ENCODE data around the gene TMEM219. TPM values are rescaled to one million over a fixed set of nuclear protein-coding genes. Genes with fewer than 3 reads are reported as not detected.
"Not testable (repeated sequence)": the region's sequence is repeated elsewhere in the genome, so short reads cannot be mapped to it uniquely, and the experiment has no call there.

The TMEM219 gene
- total RNA-seq, 1 donor from 2014 or later: 49.8 TPM

GRCh38 chr16:30016555-30017276 is 54.8 kb downstream of the TMEM219 start:
- no peak for TF ChIP-seq CTCF (IDR thresholded peaks at IDR 0.05; ENCODE audit: insufficient read depth, low read length, severe bottlenecking)
- no peak for FAIRE-seq
- no peak for DNase-seq (ENCODE audit: low read depth)

GRCh38 chr16:30017277-30017656 is 55.4 kb downstream of the TMEM219 start:
- no peak for FAIRE-seq
- no peak for DNase-seq (ENCODE audit: low read depth)
- Histone ChIP-seq H3K4me3 (ENCODE audit: low read depth, low read length) (no peak overlapping the region), H3K36me3 (ENCODE audit: control insufficient read depth, insufficient read depth, low read length) (no peaks in the 10 kb centered on the region), H3K27me3 (ENCODE audit: control insufficient read depth, insufficient read depth, low read length) (no peaks in the 10 kb centered on the region)
- no peak for TF ChIP-seq CTCF (IDR thresholded peaks at IDR 0.05; ENCODE audit: insufficient read depth, low read length, severe bottlenecking)

More at GRCh38 chr16:30016555-30017276, 54.8 kb downstream of the TMEM219 start:
- no peaks in the 10 kb centered on the region for H3K27me3 ChIP-seq (ENCODE audit: control insufficient read depth, insufficient read depth, low read length)
- no peaks in the 10 kb centered on the region for H3K36me3 ChIP-seq (ENCODE audit: control insufficient read depth, insufficient read depth, low read length)
- no peak overlapping the region for H3K4me3 ChIP-seq (ENCODE audit: low read depth, low read length)

- not testable (repeated sequence) for H3K36me3 ChIP-seq (ENCODE audit: control insufficient read depth, insufficient read depth, low read length); H3K4me3 ChIP-seq (ENCODE audit: low read depth, low read length); H3K27me3 ChIP-seq (ENCODE audit: control insufficient read depth, insufficient read depth, low read length); DNase-seq (ENCODE audit: low read depth); FAIRE-seq
Observed at GRCh38 chr16:30017937-30018336, 56.1 kb downstream of the TMEM219 start.

DNA sequence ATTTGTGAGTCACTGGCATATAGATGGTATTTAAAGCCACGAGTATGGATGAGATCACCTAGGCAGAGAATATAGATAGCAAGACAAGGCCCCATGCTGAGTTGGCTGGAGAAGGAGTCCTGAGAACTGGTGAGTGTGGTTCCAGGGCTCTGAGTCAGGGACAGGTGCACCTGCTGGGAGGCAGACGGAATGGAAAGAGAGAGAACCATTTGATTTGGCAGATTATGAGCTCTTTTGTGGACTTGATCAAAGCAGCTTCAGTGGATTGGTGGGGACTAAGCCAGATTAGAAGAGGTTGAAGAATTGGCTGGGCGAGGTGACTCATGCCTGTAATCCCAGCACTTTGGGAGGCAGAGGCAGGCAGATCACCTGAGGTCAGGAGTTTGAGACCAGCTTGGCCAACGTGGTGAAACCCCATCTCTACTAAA is 56.9 kb downstream of the TMEM219 start:
- peak; percentile 48 for DNase-seq (ENCODE audit: low read depth)
- Histone ChIP-seq H3K27me3 (ENCODE audit: control insufficient read depth, insufficient read depth, low read length) (no peaks in the 10 kb centered on the region), H3K4me3 (ENCODE audit: low read depth, low read length) (no peak overlapping the region), H3K36me3 (ENCODE audit: control insufficient read depth, insufficient read depth, low read length) (no peaks in the 10 kb centered on the region)
- TF ChIP-seq CTCF (IDR thresholded peaks at IDR 0.05; ENCODE audit: insufficient read depth, low read length, severe bottlenecking): no peak
- FAIRE-seq: no peak

Other genes with a start within 250 kb of the TMEM219 start
- not detected in 2 replicates for gene C16orf54, start 216.1 kb upstream of the TMEM219 start, total RNA-seq
- not detected in 2 replicates for gene ZG16, start 183.8 kb upstream of the TMEM219 start, total RNA-seq
- 11.3 and 12.0 TPM in 2 replicates for gene KIF22, start 171.3 kb upstream of the TMEM219 start, total RNA-seq
- 125 and 168 TPM in 2 replicates for gene MAZ, start 155.6 kb upstream of the TMEM219 start, total RNA-seq
- gene PRRT2, start 149.9 kb upstream of the TMEM219 start, total RNA-seq: not detected in 2 replicates
- gene PAGR1, start 145.9 kb upstream of the TMEM219 start, total RNA-seq: 15.2 and 24.7 TPM in 2 replicates
- gene MVP, start 141.6 kb upstream of the TMEM219 start, total RNA-seq: 87.1 and 118 TPM in 2 replicates
- gene CDIPT, start 98.9 kb upstream of the TMEM219 start, total RNA-seq: 46.1 and 53.2 TPM in 2 replicates
- 1.8 and 2.9 TPM in 2 replicates for gene SEZ6L2, start 62.5 kb upstream of the TMEM219 start, total RNA-seq
- gene ASPHD1, start 61.6 kb upstream of the TMEM219 start, total RNA-seq: 1.2 and 2.4 TPM in 2 replicates
- gene KCTD13, start 35.9 kb upstream of the TMEM219 start, total RNA-seq: 8.2 and 12.2 TPM in 2 replicates
- gene TAOK2, start 11.8 kb downstream of the TMEM219 start, total RNA-seq: 24.7 and 28.7 TPM in 2 replicates
- gene HIRIP3, start 33.5 kb downstream of the TMEM219 start, total RNA-seq: 6.0 and 6.8 TPM in 2 replicates
- 15.1 and 22.6 TPM in 2 replicates for gene INO80E, start 34.2 kb downstream of the TMEM219 start, total RNA-seq
- gene DOC2A, start 48.9 kb downstream of the TMEM219 start, total RNA-seq: not detected in 2 replicates
- gene C16orf92, start 61.1 kb downstream of the TMEM219 start, total RNA-seq: not detected in 2 replicates
- gene TLCD3B, start 69.2 kb downstream of the TMEM219 start, total RNA-seq: not detected in 2 replicates
- 496 and 527 TPM in 2 replicates for gene ALDOA, start 103.7 kb downstream of the TMEM219 start, total RNA-seq
- 249 and 310 TPM in 2 replicates for gene PPP4C, start 113.9 kb downstream of the TMEM219 start, total RNA-seq
- gene TBX6, start 129.8 kb downstream of the TMEM219 start, total RNA-seq: 0.26 and 0.90 TPM in 2 replicates
- gene YPEL3, start 134.1 kb downstream of the TMEM219 start, total RNA-seq: 3.7 and 7.4 TPM in 2 replicates
- gene GDPD3, start 151.5 kb downstream of the TMEM219 start, total RNA-seq: 7.1 and 20.7 TPM in 2 replicates
- 7.4 and 13.4 TPM in 2 replicates for gene MAPK3, start 161.1 kb downstream of the TMEM219 start, total RNA-seq
- gene CORO1A, start 221.5 kb downstream of the TMEM219 start, total RNA-seq: 0.79 and 1.5 TPM in 2 replicates
- 45.7 and 235 TPM in 2 replicates for gene BOLA2B, start 231.6 kb downstream of the TMEM219 start, total RNA-seq
- gene SLX1A, start 231.8 kb downstream of the TMEM219 start, total RNA-seq: 24.5 and 24.6 TPM in 2 replicates
- gene SULT1A3, start 237.2 kb downstream of the TMEM219 start, total RNA-seq: 0.26 and 3.3 TPM in 2 replicates

Measured in bronchial epithelial cell (primary cell).